CD4-positive, alpha-beta T cell treated with Interferon alpha-2 for 1 hour (primary cell): ENCODE measurements around the gene TEDC1.

Experiments
- DNase-seq, 2 donors: peaks; one replicate each; pipeline ENCODE4 v3.0.0-alpha.2; 2020 to 2022

The TEDC1 gene

DNA sequence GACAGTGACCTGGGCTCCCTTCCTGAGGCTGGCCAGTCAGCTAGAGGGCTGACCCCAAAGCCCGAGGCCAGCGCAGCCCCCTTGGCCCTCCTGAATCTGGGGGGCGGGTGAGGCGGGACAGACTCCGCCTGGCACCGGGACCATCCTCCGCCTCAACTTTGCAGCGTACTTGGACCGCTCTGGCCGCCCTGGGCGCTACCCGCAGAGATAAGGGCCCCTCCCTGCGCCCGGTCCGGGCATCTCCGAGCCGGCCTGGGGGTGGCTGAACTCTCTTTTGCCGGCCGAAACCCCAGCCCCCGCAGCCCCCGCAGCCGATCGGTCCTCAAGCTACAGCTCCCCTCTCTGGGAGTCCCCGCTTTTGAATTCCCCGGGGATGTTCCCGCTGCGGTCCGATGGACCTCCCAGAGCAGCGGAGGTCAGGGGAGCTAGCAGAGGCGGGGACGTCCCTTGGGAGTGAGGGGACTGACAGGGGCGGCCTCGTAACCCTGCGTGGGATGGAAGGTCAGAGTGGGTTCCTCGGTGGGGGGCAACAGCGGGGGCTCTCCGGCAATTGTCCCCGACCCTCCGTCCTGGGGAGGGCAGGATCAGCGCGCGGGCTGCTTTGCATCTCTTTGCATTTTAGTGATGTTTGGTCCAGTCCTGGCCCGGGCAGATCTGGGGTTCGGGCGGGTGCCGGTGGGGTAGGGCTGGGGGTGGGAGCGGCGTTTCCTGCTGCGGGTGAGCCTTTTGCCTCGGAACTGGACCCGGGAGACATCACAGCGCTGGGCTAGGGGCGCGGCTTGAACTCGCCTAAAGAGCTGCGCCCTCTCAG, 4.7 kb upstream of the TEDC1 start, which contains the start of gene CRIP1:
CRIP1 (plus strand) TSS at position 724 of the 811 bp plus-strand sequence. CDS start 374 bp downstream, outside the sequence.
- DNase-seq: peak; percentile 27 to 32

DNA sequence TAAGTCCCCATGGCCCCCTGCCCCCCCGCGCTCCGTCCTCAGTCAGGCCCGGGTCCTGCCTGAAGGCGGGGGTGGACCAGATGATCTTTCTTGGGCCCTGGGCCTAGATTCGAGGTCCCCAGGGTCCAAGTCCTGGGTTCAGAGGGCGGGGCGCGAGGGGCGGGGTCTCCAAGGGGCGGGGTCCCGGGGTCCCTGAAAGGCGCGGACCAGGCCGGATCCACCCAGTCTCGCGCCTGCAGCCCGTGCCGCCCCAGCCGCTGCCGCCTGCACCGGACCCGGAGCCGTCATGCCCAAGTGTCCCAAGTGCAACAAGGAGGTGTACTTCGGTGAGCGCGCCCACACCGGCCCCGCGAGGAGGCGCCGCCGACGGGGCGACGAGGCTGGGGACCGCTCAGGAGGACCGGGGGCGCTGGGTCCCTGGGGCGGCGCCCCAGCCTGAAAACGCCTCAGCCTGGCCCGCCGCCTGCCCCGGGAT, 4.0 kb upstream of the TEDC1 start:
- peak; percentile 79 to 81 for DNase-seq

DNA sequence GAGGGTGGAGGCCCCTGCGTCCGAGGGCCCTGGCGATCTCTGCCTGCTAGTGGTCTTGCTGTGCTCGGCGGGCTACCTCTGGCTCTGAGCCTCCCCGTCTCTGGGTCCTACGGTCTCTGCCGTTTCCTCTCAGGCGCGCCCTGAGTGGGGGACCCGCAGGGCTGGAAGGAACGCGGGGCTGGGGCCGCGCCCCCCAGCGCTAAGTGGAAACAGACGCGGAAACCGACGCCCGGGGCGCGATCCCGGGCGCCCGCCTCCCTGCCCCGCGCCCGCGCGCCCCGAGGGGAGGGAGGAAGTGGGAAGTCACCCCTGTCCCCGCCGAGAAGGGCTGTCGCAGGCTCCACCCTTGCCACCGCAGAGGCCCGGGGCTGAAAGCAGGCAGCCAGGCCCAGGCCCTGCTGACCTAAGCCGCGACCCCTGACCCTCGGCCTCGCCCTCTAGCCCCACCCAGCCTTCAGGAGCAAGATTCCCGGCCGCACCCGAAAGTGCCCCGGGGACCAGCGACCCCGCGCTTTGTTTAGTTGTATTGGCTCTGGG, 3.5 kb upstream of the TEDC1 start:
- DNase-seq: peak; percentile 79 to 84

DNA sequence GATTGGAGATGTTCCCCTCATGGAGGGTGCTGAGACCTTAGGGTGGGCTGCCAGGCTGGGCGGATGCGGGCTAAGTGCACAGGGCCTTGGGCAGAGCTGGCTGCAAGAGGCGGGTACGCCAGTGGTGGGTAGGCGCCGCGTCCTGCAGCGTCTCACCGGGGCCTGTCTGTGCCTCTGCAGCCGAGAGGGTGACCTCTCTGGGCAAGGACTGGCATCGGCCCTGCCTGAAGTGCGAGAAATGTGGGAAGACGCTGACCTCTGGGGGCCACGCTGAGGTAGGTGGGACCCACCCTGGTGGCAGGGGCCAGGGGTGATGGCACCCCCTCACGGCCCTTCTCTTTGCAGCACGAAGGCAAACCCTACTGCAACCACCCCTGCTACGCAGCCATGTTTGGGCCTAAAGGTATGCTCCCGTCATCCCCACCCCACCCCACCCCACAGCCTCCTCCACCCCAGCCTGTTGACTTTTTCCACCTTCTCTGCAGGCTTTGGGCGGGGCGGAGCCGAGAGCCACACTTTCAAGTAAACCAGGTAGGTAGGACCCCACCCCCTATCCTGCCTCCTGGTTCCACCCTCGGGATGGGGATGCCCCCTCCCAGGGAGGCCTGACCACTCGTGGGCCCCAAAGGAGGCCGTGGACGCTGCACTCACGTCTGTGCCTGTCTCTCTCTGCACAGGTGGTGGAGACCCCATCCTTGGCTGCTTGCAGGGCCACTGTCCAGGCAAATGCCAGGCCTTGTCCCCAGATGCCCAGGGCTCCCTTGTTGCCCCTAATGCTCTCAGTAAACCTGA, 2.9 kb upstream of the TEDC1 start:
- DNase-seq: peak in 1 of 2 donors; percentile 18

DNA sequence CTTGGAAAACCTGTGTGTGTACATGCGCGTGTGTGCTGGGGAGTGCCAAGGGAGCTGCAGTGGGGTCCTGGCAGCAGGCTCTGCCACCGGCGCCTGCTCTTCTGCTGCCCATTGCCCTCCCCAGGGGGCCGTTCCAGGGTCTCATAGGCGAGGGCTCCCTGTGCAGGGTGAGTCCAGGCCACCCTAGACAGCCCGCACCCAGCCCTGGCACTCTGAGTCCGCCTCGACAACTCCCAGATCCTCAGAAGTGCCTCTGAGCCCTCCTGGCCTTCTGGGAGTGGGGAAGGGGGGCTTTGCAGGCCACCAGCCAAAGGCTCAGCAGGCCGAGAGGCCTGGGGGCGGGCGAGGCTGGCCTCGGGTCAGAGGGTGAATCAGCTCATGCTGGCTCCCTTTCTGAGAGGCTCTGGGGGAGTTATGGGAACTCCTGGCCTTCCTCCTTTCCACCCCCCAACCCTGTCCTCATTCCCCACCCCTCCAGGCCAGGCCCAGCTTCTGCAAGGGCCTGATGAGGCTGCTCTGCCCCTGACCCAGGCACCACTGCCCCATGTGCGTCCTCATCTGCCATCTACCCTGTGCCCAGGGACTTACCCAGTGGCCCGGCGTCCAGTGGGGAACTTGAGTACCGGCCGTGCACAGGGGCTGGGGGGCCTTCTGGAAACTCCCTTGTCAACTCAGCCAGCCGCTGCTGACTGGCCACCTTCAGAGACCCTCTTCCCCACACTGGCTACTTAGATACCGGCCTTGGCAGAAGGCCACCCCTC, 2.1 kb upstream of the TEDC1 start:
- DNase-seq: peak in 1 of 2 donors; percentile 38

DNA sequence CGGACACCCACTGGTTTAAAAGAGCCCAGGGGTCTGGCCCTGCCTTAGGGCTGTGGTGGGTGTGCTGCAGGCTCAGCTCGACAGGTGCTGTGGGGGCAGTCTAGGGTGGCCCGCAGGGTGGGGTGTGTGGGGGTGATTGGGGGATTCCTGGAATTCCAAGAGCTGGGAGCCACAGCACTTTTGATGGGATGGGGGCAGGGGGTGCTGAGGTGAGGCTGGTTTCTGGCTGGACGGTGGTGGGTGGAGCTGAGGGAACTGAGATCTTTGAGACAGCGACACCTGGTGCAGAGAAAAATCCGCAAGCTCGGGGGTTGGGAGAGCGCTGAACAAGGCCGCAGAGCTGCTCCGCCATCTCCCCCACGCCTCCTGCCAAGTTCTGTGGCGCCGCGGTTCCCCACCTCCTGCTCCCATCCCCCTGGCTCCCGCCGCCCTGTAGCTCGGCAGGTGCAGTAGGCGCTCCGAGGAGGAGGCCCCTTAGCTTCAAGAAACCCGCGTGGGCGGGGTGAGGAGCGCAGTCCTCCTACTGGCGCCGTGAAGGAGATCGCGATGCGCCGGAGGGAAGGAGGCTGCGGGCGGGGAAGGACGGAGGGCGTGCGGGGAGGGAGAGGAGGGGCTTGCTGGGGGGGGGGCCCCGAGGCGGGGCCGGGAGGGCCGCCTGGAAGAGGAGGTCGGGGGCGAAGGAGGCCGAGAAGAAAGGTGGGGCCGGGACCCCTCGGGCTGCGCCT, 1.3 kb upstream of the TEDC1 start:
- peak; percentile 88 to 90 for DNase-seq

DNA sequence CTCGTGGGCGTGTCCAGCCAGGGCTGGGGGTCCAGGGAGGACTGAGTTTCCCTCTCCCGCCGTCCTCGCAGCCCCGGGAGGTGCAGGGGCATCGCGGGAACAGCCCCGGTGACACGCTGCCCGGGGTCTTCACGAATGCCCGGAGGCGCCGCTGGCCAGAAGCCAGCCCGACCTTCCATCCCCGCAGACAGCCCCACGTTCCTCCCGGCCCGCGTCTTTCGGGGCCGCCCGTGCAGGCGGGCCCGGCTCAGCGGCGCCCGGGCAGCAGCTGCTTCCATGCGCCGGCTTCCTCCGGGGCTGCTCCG, 827 bp upstream of the TEDC1 start:
- no peak for DNase-seq

DNA sequence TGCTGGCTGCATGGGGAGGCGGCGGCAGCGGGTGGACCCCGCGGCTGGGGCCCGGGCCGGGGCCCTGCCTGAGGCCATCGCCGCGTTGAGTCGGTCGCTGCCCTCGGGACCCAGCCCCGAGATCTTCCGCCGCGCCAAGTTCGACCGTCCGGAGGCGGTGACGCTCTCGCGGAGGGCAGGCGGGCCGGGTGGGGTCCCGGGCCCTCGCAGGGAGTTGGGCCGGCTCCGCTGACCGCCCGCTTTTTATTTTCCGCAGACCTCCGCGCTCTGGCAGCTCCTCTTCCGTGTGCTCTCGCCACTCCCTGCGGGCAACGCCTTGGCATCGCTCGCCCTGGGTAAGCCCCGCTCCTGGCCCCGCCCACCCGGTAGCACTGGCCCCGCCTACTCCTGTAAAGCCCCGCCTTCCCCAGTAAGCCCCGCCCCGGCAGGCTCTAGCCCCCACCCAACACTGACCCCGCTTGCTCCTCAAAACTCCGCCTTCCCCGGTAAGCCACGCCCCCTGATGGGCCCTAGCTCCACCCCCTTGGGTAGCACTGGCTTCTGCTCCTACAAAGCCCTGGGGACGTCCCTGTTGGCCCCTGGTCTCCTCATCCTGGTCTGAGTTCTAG, 424 bp downstream of the TEDC1 start:
- peak; percentile 86 to 90 for DNase-seq

DNA sequence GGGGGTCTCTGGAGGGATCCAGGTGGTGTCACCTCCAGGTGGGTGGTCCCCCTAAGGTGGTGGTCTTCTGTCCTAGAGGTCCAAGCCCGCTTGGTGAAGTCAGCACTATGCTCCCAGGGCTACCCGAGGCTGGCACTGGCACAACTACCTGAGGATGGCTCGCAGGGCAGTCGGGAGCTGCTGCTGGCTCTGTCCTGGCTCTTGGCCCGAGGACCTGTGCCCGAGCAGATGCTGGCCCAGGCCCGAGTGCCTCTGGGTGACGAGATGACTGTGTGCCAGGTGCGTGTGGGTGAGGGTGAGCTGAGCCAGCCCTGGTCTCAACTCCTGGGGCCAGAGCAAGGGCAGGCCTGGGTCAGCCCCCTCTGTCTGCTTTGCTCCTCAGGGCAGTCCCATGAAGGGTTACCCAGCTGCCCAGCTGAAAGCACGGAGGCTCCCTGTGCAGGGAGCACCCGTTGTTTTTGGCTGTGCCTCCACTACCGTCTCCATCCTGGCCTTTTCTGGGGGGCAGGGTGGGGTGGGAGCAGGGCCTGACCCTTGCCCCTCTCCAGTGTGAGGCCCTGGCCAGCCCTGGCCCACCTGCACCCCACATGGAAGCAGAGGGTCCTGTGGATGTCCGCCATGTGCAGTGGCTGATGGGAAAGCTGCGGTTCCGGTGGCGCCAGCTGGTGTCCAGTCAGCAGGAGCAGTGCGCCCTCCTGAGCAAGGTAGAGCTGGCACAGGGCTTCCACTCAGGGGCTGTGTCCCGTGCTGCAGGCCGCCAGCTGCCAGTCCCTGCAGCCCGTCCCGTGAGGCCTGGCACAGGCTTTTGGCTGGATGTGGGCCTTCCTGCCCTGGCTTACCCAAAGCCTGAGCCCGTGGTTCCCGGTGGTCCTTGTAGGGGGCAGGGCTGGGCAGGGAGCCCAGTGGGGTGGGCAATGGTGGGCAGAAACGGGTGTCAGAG, 1.3 kb downstream of the TEDC1 start:
- DNase-seq: no peak

DNA sequence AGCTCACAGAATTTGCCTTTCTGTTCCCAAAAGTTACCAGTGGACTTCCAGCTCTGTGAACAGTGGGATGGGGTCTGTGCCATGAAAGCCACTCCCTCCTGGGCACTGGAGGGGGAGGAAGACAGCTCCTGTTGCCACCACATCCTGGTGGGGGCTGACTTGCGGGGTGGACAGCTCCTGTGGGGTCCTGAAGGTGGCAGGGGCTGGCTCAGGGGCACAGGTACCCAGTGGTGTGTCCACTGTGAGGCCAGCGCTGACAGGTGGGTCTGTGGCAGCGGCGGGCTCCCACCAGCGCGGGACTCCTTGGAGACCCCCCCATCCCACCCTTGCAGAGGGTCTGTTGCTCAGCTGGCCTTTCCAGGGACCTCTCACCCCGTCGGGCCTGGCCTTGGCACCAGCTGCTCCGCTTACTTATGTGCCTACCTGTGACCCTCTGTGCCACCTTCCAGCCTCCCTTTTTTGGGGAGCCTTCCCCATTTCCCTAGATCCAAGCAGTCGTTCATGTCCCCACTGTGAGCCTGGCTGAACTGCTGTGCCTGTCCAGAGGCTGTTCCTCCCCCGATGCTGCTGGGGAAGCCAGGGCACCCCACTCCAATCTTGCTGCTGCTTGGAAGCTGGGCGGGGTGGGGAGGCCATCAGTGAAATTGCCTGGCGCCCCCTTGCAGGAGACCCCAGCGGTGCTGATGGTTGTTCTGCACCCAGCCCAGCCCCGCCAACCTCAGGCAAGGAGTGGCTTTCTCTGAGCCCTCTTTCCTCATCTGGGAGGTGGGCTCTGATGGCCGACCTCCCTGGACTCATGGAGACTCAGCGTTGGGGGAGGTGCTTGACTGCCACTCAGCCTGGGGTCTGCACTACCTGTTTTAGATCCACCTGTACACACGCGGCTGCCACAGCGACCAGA, 2.2 kb downstream of the TEDC1 start:
- DNase-seq: peak in 1 of 2 donors; percentile 21

DNA sequence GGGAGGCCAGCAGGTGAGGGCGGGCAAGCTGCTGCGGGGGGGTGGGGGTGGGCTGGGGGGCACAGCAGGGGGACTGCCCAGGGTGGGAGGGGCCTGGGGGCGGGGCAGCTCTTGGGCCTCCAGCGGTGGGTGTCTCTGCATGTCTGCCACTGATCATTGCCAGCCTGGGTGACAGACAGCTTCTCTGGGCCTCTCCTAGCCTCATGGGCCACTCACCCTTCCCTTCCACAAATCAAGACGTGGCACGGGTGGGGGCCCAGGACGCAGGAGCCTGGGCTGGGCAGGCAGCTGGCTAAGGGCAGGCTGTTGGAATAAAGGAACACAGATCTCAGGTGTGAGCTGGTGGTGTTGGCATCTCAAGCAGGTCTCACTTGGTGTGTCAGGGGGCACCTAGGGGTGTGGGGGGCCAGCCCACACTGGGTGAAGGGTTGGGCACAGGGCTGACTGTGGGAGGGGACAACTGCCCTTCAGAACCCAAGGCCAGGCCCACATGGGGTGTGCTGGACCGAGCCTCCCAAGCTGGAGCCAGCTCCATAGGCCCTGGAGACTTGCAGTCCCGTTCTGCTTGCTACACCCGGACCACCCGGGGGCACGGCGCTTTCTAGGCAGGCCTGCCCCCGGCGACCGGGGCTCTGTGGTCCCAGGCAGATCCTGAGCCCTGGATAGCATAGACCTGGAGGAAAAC, 3.0 kb downstream of the TEDC1 start:
- DNase-seq: no peak

DNA sequence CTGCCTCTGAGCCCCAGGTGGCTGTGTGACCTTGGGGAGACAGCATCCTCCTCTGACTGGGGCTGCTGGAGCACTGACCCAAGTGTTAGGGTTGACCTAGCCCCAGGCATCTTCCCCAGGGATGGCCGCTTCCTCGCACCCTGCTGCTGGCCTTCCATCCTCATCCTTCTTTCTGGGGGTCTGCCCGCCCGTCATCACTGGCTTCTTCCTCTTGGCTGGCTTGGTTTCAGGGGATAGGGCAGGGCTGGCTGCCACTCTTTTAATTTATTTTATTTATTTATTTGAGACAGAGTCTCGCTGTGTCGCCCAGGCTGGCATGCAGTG, 3.5 kb downstream of the TEDC1 start:
- DNase-seq: no peak

DNA sequence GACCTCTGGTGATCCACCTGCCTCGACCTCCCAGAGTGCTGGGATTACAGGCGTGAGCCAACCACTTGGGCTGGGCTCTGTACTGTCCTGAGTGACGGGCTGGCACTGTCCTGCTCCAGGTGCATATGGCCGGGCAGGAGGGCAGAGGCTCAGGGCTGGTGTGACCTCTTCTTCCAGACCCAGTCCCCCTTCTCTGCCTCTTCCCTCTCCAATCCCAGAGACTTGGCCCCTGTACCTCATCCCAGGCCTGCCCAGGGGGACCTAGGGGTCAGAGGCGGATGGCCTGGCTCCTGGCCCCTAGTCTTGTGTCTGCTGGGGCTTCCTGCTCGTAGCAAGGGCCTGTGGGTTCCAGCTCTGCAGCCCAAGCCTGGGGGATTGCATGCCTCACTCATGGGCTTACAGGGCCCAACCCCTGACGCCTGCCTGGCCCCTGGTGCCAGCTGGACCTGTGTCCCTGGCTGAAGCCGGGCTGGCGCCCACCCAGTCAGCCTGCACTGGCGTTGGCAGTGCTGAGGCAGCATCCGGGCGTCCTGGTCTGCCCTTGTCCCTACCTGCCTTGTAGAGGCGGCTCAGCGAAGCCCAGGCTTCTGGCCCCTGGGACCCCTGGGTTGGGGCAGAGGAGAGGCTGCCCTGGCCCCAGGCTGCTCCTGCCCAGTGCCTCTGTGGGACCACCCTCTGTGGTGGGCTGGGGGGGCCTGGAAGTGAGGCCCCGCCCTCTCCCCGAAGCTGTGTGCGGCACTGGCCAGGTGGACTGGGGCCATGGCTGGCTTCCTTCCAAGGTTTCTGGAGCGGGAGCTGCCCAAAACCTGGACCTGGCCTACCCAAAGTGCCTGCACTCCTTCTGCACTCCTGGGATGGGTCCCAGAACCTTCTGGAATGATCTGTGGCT, 4.3 kb downstream of the TEDC1 start:
- DNase-seq: peak; percentile 0 to 2

DNA sequence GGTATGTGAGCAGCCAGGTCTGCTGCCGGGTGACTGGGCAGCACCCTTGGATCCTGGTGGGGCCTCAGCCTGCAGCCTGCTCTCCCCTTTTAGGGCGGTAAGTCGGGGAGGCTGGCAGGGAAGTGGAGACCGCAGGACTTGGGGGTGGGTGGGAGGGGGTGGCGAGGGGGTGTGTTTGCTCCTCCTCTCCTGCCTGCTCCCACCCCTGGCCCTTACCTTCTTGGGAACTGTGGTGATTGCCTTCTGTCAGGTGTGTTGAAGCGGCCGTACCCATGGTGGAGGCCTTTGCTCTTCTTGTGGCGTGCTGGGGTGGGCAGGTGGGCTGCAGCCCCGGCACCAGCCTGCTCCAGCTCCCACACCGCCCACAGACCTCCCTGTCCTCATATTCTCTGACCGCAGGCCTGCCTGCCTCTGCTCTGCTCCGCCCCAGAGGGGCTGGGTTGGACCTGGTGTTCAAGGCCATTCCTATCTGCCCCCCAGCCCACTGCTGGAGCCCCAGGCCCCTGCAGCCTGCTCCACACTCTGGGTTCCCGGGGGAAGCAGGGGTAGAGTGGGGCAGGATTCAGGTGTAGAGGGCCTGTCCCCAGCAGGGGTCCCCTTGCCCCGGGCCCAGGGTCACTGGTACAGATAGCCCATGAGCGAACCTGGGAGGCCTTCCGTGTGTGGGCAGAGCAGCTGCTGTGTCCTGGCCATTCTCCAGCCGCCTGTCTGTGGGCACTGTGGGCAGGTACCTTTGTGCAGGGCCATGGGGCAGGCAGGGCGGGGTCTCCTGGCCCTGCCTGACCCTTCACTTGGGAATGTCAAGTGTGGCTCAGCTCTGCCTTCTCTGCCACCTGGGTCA, 5.2 kb downstream of the TEDC1 start:
- peak in 1 of 2 donors; percentile 13 for DNase-seq

DNA sequence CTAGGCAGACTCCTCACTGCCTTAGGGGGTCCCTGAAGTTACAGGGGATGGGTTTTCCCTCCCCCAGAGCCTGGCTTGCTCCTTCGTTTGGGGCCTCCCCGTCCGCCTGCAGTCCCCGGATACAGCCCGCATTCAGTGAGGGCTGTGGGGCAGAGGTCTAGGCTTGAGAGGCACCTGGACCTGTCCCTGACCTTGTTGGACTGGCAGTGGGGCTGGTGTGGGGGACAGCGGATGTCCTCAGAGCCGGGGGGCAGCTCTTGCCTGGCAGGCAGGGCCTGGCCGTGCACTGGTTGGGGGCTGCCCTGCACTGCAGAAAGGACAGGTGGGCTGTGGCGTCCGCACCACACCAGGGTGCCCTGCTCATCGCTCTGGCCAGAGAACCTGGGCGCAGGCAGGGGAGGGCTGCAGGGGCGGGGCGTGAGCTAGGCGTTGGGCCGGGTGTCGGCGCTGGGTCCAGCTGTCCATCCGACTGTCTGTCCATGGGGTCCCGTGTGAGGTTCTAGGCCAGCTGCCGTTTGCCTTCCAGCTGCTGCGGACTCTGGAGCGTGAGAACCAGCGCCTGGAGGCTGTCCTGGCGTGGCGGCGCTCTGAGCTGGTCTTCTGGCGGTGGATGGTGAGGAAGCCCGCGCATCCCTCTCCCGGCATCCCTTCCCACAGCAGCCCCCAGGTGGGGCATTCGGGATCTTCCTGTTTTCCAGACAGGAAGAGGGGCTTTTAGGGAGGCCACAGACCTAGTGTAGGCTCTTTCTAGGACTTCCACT, 6.0 kb downstream of the TEDC1 start:
- peak in 1 of 2 donors; percentile 7 for DNase-seq
